PFSK-1 (cell line): ENCODE measurements around the gene CD300A.

Experiments
- FOXP2 ChIP-seq: optimal IDR thresholded peaks from 2 replicates; pipeline ENCODE3; 2011; ENCODE audit warnings: borderline replicate concordance, control low read depth, inconsistent platforms; ENCODE audit not compliant: insufficient read depth; ENCODE audit errors: extremely low read length, extremely low read depth
- POLR2AphosphoS5 ChIP-seq: IDR thresholded peaks from 2 replicates; pipeline ENCODE4 v1.6.1; 2012; ENCODE audit warnings: low read depth, mild to moderate bottlenecking, control low read depth, low read length, moderate library complexity
- SIN3A ChIP-seq: IDR thresholded peaks from 2 replicates; pipeline ENCODE4 v1.6.1; 2012; ENCODE audit warnings: mild to moderate bottlenecking, low read length, moderate library complexity, borderline replicate concordance; ENCODE audit not compliant: insufficient read depth
- TAF1 ChIP-seq: IDR thresholded peaks from 2 replicates; pipeline ENCODE4 v1.6.1; 2012; ENCODE audit warnings: low read length, control low read depth, borderline replicate concordance; ENCODE audit not compliant: insufficient read depth
- TF ChIP-seq, protein P1 (sequence below), 2 experiments: IDR thresholded peaks; 2 replicates each; pipeline versions ENCODE4 v1.6.1 to v1.8.0; 2011 to 2012; ENCODE audit warnings: low read depth in 2 of 2, low read length in 2 of 2, control low read depth in 1 of 2, inconsistent platforms in 1 of 2, mild to moderate bottlenecking in 1 of 2, moderate library complexity in 1 of 2; ENCODE audit not compliant: insufficient read depth in 1 of 2

DNA sequence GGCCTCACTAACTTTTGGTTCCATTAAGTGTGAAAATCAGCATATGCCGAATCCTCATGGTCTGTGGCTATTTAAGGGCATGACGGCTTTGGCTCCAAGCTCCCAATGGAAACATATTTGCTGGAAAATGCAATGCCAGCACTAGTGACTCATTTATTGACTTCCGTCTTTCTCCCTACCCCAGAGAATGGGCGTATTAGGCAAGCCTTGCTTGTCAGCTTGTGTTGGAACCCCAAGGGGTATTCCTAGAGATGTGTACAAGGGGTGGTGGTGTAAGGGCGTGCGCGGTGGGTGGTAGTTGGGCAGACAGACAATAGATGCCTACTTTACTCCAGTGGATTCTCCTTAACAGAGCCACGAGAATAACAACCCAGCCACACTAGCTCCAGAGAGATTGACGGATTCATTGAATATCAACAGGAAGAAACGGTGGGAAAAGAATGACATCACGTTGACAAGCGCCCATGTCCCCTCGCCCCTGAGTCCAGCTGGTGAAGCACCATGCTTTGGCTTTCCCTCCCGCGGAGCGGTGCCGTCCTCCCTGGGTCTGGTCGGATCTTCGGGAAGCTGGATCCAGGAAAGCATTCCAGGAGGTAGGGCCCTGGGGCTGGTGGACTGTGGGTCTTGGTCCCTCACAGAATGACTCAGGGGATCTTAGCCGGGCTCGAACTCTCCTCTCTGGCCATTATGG is 54.5 kb downstream of the CD300A start:
- TF ChIP-seq POLR2AphosphoS5 (no peak), TAF1 (no peak), SIN3A (no peak), FOXP2 (no peak)
- TF ChIP-seq, protein P1, sequence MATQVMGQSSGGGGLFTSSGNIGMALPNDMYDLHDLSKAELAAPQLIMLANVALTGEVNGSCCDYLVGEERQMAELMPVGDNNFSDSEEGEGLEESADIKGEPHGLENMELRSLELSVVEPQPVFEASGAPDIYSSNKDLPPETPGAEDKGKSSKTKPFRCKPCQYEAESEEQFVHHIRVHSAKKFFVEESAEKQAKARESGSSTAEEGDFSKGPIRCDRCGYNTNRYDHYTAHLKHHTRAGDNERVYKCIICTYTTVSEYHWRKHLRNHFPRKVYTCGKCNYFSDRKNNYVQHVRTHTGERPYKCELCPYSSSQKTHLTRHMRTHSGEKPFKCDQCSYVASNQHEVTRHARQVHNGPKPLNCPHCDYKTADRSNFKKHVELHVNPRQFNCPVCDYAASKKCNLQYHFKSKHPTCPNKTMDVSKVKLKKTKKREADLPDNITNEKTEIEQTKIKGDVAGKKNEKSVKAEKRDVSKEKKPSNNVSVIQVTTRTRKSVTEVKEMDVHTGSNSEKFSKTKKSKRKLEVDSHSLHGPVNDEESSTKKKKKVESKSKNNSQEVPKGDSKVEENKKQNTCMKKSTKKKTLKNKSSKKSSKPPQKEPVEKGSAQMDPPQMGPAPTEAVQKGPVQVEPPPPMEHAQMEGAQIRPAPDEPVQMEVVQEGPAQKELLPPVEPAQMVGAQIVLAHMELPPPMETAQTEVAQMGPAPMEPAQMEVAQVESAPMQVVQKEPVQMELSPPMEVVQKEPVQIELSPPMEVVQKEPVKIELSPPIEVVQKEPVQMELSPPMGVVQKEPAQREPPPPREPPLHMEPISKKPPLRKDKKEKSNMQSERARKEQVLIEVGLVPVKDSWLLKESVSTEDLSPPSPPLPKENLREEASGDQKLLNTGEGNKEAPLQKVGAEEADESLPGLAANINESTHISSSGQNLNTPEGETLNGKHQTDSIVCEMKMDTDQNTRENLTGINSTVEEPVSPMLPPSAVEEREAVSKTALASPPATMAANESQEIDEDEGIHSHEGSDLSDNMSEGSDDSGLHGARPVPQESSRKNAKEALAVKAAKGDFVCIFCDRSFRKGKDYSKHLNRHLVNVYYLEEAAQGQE (IDR thresholded peaks at IDR 0.05; ENCODE audit: insufficient read depth in 1 of 2, low read depth in 2 of 2, low read length in 2 of 2): no peak
